HG03432 (cell line): ENCODE results near the gene MRPS6.

Experiments
- ATAC-seq: cut with Tn5 transposase; IDR thresholded peaks from one replicate; pipeline ENCODE4 v1.9.1; 2021; ENCODE audit warnings: mild to moderate bottlenecking, moderate library complexity; ENCODE audit not compliant: unreplicated experiment

The MRPS6 gene

DNA sequence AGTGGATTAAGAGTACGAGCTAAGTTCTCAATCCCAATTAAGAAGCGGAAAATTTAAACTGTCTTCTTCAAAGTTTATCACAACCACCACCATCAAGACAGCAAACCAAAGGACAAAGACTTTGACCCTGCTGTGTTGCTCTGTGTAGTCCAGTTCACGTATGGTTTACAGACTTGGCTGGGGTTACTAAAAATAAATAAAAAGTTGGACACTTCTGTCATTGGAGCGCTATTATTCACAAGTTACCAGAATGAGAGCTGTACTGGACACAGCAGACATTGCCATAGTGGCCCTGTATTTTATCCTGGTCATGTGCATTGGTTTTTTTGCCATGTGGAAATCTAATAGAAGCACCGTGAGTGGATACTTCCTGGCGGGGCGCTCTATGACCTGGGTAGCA is 21.6 kb downstream of the MRPS6 start:
- ATAC-seq: no peak

DNA sequence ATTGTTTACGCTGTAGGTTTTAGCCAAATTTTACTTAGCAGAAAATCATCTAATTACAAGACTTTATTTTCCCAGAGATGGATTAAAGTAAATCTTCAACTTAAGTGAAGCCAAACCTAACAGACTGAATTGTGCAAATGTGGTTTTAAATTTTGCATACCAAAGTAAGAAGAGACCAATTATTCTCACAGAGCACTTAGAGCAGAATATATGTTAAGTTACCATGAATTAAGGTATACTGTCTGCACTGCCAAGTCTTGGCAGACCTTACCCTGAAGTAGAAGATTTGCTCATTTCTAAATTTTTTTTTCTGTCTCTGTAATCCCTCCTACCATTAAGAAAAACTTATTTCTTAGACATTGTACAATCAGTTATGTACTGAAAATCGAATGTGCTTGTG is 24.1 kb downstream of the MRPS6 start:
- ATAC-seq: no peak

DNA sequence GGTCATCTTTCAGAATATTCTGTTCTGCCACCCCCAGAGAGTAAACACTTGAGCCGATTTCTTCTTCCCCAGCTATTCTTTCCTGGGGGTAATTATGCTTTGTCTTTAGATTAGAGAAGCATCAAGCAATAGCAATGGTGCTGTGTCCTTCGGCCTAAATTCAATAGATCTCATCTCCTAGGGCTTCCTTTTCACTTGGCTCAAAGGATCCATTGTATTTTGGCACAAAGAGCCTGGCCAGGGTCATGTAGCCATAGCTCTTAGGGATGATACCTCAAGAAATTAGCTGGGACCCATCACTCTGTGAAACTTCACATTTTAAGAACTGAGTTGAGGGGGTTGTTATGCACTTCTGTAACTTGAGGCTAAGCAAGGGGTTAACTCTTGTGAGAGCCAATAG is 27.0 kb downstream of the MRPS6 start:
- ATAC-seq: no peak

GRCh38 chr21:34100790-34101189 is 27.4 kb downstream of the MRPS6 start:
- no peak for ATAC-seq

DNA sequence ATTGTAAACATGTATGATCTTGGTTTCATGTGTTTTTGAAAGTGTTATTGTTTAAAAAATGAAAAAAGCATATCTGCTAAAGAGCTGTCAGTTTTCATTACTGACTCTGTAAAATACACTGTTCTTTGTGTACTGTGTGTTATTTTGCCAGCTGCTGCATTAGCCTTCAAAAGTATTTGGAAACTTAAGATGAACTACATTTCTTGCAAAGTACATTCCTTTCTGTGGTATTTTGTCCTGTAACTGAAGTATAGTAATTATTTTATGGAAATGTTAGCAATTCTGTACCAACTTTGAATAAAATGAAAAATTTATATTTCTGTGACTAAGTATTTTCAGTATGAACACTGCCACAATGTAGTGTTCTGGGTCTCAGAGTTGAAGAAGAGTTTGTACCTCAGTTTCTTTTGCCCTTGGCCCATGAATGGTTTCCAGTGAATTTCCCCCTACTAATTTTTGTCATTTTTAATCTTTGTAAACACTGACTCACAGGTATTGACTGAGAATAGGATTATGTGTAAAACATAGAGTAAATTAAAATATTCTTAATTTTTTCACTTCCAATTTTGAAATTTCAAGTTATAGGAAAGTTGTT is 32.7 kb downstream of the MRPS6 start:
- ATAC-seq: no peak

GRCh38 chr21:34107606-34108005 is 34.2 kb downstream of the MRPS6 start:
- no peak for ATAC-seq

GRCh38 chr21:34109075-34109474 is 35.7 kb downstream of the MRPS6 start:
- ATAC-seq: no peak

- ATAC-seq: no peak
Measured at GRCh38 chr21:34110594-34111202, 37.3 kb downstream of the MRPS6 start.

GRCh38 chr21:34112316-34113033 is 39.1 kb downstream of the MRPS6 start:
- no peak for ATAC-seq

GRCh38 chr21:34113842-34114241 is 40.5 kb downstream of the MRPS6 start:
- ATAC-seq: no peak

- no peak for ATAC-seq
Measured at GRCh38 chr21:34115160-34115559, 41.8 kb downstream of the MRPS6 start.

DNA sequence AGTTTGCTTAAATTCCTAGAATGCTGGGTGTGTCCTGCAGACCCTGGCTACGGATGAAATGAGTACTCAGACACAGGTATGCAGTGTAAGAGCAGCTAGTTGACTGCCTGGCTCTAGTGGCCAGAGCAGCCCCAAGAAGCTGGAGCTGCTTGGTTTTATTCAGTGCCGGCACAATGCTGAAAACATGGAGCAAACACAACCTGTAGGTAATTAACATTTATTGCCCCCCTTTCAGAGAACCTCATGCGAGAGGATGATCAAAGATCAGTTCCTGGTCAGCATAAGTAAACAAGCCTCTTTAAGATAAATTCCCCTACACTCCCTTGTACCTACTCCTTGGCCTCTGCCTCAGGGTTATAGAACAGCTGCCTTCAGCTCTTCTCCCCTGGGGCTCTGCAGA is 43.2 kb downstream of the MRPS6 start:
- ATAC-seq: no peak

DNA sequence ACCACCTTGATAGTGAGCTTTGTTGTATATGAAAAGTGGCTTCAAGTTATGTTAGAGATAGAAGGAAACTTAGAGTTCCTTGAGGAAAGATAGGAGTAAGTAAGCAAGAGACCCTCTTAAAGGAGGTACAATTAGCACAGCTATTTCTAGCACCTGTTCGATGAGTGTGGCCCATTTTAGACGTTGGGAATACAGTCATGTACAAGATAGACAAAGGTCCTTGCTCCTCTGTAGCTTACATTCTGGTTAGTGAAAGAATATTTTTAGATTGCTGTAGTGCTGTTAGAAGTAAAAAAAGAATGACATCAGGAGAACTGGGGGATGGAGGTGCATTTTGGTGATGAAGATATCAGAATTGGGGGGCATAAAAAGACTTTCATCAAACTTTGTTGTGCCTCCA is 47.5 kb downstream of the MRPS6 start:
- ATAC-seq: no peak

- ATAC-seq: no peak
Measured at GRCh38 chr21:34122047-34122446, 48.7 kb downstream of the MRPS6 start.

GRCh38 chr21:34123609-34124008 is 50.2 kb downstream of the MRPS6 start:
- no peak for ATAC-seq

- no peak for ATAC-seq
Measured at GRCh38 chr21:34126269-34126668, 52.9 kb downstream of the MRPS6 start.

- no peak for ATAC-seq
Measured at GRCh38 chr21:34126691-34127090, 53.3 kb downstream of the MRPS6 start.

GRCh38 chr21:34128124-34128523 is 54.7 kb downstream of the MRPS6 start:
- no peak for ATAC-seq

- no peak for ATAC-seq
Measured at GRCh38 chr21:34128674-34129038, 55.3 kb downstream of the MRPS6 start.

- ATAC-seq: no peak
Measured at GRCh38 chr21:34129039-34129891, 55.9 kb downstream of the MRPS6 start.

GRCh38 chr21:34129901-34130715 is 56.7 kb downstream of the MRPS6 start:
- no peak for ATAC-seq
